Stimulated activated CD8-positive, alpha-beta memory T cell treated with anti-CD3 and anti-CD28 coated beads, Interleukin-12 subunit alpha, Interleukin-12 subunit beta, amount 100 ng/mL, for 1 hour (primary cell): ENCODE data around the gene MLLT10.

ENCODE experiments used
- DNase-seq: peaks from one replicate; pipeline ENCODE4 v3.0.0-alpha.2; 2020; ENCODE audit warnings: low read depth

MLLT10 gene

GRCh38 chr10:21533467-21534279, at the start of gene MLLT10:
Gene MLLT10, plus strand, starts transcription at chr10:21534232. Its CDS starts 413 bp downstream, at chr10:21534645.
- DNase-seq, result peak; percentile 79

- no peak for DNase-seq
Measured at GRCh38 chr10:21487416-21488180, 46.4 kb upstream of the MLLT10 start.

GRCh38 chr10:21488246-21488956, 45.6 kb upstream of the MLLT10 start:
- no peak for DNase-seq

- no peak for DNase-seq
Measured at GRCh38 chr10:21488957-21489446, 45.0 kb upstream of the MLLT10 start.

GRCh38 chr10:21490028-21490710, 43.9 kb upstream of the MLLT10 start:
- DNase-seq, result no peak

GRCh38 chr10:21490711-21491105, 43.3 kb upstream of the MLLT10 start:
- DNase-seq, result no peak

GRCh38 chr10:21492421-21492820, 41.6 kb upstream of the MLLT10 start:
- no peak for DNase-seq

- no peak for DNase-seq
Measured at GRCh38 chr10:21493784-21494183, 40.2 kb upstream of the MLLT10 start.

- no peak for DNase-seq
Measured at GRCh38 chr10:21494191-21495001, 39.6 kb upstream of the MLLT10 start.

- no peak for DNase-seq
Measured at GRCh38 chr10:21495002-21495751, 38.9 kb upstream of the MLLT10 start.

- peak; percentile 73 for DNase-seq
Measured at GRCh38 chr10:21495752-21496342, 38.2 kb upstream of the MLLT10 start.

- DNase-seq, result no peak
Measured at GRCh38 chr10:21496343-21497176, 37.5 kb upstream of the MLLT10 start.

GRCh38 chr10:21497177-21497807, 36.7 kb upstream of the MLLT10 start:
- DNase-seq, result no peak

GRCh38 chr10:21498377-21498776, 35.7 kb upstream of the MLLT10 start:
- DNase-seq, result no peak

GRCh38 chr10:21498986-21499385, 35.0 kb upstream of the MLLT10 start:
- no peak for DNase-seq

GRCh38 chr10:21499701-21500577, 34.1 kb upstream of the MLLT10 start:
- DNase-seq, result no peak

- DNase-seq, result no peak
Measured at GRCh38 chr10:21500578-21500910, 33.5 kb upstream of the MLLT10 start.

- no peak for DNase-seq
Measured at GRCh38 chr10:21501091-21501490, 32.9 kb upstream of the MLLT10 start.
